GM08714 (cell line): ENCODE measurements around the gene TOMT.
A peak's percentile ranks its signal among the peaks of the same experiment; 100 is the strongest.

ENCODE experiments used
- H3K4me3 ChIP-seq: fragments of 200-500 bp; sonication (Bioruptor generic); 2 replicates; pipeline ENCODE4 v1.5.1; 2014; ENCODE audit warnings: mild to moderate bottlenecking, low read length, inconsistent platforms
- ZNF274 ChIP-seq: IDR thresholded peaks from 2 replicates; pipeline ENCODE4 v1.6.1; 2012; ENCODE audit warnings: mild to moderate bottlenecking, low read depth, low read length

The TOMT gene

DNA sequence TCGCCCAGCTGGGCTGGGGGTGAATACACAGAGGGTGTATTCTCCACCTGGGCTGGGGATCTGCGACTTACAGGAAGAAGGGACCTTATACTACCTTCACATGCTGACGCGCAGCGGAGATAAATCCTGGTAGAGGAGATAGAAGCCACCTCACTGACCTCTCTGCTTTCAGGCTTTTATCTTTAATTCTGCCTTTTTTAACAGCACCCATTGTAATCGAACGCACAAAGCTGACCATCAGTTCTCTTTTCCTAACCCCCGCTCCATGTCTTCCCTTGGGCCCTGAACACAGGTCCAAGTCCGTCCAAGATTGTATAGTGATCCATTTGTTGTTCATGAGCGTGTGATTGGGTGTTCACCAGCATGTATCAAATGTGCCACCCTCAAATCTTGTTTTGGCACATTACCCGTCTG, 2.0 kb upstream of the TOMT start:
- no peak for TF ChIP-seq ZNF274
- H3K4me3 ChIP-seq = peak overlapping the region; percentile 58; the same call in 1 of the 2 replicates

DNA sequence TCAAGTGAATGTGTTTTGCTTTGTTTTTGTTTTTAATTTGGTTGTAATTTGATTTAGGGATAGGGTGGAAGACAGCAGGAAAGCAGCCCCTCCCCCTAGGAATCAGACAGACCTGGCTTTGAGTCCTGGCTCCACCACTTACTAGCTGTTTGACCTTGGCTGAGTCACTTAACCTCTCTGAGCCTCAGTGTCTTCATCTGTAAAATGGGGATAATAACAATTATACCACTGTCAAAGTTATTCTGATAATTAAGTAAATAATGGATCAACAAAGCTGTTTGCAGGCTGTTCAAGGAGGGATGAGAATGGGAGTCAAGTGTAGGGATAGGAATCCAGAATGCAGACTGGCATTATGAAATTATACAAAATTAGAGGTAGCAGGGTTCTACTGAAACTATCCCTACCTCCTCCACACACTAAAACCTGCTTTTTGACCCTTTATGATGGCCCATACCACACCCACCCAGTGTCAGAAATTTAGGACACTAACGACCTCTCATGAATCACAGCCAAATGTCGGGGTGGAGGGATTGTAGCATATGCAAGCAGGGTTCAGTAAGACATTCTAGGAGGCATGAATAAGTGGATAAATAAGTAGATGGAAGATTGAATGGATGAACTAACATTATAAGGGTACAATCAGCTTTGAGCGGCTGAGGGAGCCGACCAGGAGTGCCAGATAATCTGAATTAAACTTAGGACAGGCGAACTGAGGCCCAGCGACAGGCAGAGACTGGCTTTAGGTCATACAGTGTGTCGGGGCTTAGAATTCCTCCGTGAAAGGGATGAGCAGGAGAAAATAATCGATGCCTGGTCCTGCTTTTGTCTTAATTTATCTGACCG, 5.8 kb downstream of the TOMT start:
- no peak for TF ChIP-seq ZNF274

DNA sequence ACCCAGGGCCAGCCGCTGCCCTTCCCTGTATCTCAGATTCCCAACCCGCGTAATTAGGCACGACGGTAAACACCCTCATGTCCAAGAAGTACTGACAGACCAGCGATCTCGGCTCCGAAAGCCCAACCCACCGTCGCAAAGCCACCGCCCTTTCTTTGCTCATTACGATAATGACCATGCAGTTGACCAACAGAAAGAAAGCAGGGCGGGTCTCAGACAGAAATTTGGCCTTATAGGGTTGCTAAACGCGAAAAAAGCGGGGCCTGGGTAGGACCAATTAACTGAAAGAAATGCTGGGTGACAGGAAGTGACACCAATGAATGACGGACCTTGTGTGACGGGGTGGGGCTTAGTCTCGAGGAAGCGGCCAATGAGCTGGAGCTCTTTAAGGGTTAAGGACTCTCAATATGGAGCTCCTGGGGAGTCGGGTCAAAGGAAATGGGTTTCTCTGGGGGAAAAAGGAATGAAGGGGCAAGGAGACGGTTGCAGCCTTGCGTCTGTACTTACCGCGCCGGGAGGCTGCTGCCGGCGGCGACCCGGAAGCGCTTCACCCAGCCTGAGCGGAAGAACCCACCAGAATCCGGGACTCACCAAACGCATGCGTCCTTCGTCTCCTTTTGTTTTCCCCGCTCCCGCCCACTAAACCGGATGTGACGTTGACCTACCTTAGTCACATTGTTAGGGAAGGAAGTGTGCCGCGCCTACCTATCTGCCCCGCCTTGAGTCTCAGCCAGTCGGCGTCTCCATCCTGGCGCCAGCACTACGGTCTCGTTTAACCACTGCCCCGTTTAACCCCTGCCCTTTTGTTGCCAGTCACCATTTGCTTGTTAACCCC, 6.6 kb downstream of the TOMT start, which contains the start of gene ANAPC15:
ANAPC15 (minus strand) TSS at position 553 of the 835 bp plus-strand sequence. CDS start 1,419 bp downstream, outside the sequence.
- no peak for TF ChIP-seq ZNF274
- peak within 1 kb of the TSS; percentile 82 for H3K4me3 ChIP-seq

More for the DNA sequence above, 5.8 kb downstream of the TOMT start:
- peak overlapping the region; percentile 82 for H3K4me3 ChIP-seq

DNA sequence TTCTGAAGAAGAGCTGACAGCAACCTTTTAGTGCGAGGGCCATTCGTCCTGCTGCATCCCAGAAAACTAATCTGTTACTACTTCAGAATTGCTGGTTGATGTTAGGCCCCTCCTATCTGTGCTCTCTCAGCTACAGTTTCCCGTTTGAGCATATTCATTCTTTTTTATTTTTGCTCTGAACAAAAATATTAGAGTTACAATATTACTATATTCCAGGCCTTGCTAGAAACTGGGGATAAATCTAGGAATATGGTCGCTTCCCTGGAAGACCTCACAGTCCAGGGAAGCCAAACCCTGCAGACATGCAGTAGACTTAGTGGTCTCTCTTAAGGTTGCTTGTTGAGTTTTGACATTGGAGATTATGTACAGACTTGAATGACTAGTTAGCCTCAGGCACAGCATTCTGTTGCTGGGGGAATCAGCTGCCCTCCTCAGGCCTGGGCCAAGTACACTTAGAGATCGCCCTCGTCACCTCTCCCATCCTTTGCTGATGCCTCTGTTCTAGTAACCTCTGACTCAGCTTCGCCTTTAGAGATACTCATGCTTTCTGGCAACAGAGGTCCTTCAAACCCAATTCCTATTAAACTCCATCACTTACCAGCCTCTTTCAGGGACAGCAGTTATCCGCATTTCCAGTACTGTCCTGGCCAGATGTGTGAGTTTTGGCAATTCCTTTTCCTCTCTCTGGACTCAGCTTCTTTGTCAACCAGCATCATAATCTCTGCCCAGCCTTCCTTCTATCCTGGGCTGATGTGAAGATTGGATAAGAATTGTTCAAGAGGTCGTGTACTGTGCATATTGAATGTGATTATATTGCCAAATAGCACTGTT, 7.5 kb downstream of the TOMT start:
- TF ChIP-seq ZNF274 = no peak
- H3K4me3 ChIP-seq = peak overlapping the region; percentile 68; the same call in 1 of the 2 replicates

DNA sequence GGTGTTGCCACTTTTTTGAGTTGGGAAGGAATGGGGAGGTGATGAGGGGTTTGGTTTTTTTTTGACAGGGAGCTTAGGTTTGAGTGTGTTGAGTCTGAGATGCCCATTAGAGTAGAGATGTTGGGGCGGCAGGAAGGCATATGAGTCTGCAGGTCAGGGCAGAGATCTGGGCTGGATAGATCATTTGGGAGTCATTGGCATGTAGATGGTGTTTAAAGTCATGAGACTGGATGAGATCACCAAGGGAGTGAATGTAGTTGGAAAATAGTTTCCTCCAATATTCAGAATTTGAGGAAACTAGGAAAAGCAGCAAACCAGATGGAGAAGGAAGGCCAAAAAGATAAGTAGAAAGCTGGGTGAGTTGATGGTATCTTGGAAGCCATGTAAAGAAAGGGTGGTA, 8.8 kb downstream of the TOMT start:
- no peak for TF ChIP-seq ZNF274
- H3K4me3 ChIP-seq = no peak overlapping the region

DNA sequence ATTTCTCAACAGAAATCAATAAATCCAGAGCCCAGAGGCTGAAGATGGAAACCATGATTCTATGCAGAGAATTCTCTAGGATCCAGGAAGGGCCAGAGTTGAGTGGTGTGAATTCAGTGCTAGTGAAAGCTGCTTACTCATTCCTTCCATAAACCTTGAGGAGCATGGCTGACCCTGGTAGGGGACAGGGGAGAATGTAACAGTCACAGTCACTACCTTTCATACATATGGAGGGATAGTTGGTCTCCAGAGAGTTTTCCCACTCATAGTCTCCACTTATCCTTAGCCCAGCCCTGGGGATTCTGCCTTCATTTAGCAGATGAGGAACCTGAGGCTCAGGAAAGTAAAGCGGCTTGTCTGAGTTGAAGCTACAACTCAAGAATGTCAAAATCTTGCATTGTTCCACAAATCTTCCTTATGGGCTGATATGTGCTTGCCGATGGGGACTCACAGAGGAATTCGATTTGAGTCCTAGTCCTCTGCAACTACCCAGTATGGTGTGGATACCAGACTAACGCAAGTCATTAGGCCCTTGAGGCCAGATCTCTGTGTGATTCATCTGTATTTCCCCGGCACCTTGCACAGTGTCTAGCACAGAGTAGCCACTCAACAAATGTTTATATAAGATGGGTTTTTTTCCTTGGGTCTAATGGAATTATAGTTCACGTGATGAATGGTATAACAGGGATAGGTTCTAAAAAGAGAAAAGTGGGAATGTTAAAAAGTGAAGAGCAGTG, 10.5 kb downstream of the TOMT start:
- no peak for TF ChIP-seq ZNF274
- H3K4me3 ChIP-seq = no peak overlapping the region

DNA sequence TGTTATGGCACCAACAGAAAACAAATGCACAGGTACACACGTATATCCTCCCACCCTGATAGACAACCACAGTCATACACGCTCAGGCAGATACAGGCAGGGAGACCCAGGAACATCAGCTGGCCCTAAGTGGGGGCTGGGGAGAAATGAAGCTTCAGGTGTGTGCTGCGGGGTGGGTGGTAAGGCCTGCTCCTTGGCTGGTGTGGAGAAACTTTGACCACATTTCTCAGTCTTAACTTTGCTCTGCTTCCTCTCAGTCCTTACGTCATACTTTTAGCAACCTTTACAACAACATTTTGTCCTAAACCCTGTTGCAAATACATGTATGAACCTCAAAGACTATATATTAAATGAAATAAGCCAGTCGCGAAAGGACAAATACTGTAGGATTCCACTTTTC, 13.5 kb downstream of the TOMT start:
- TF ChIP-seq ZNF274 = no peak
- H3K4me3 ChIP-seq = no peak overlapping the region

DNA sequence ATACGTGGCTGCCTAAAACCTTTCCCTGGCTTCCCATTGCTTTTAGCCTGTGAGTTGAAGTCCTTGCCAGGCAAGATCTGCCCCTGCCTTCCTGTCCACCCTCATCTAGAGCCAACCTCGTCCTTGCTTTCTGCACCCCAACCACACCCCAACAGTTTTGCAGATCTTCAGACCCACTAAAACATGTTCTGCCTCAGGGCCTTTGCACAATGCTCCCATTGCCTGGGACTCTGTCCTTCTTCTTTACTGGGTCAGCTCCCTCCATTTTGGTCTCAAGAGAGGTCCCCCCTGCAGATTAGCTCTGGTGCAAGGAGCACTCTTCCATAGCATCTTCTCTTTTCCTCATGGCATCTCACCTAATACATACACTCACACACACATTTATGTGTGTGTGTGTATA, 15.2 kb downstream of the TOMT start:
- no peak overlapping the region for H3K4me3 ChIP-seq
- TF ChIP-seq ZNF274 = no peak

DNA sequence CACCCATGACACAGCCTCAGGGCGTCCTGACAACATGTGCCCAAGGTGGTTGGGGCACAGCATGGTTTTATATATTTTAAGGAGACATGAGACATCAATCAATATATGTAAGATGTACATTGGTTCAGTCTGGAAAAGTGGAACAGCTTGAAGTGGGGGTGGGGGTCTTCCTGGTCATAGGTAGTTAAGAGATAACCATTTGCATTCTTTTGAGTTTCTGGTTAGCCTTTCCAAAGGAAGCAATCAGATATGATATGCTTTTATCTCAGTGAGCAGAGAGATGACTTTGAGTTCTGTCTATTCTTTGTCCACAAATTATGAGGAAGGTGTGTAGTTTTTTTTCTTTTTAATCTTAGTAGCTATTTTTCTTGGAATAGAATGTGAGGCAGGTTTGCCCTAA, 16.9 kb downstream of the TOMT start:
- H3K4me3 ChIP-seq = no peak overlapping the region
- TF ChIP-seq ZNF274 = no peak

DNA sequence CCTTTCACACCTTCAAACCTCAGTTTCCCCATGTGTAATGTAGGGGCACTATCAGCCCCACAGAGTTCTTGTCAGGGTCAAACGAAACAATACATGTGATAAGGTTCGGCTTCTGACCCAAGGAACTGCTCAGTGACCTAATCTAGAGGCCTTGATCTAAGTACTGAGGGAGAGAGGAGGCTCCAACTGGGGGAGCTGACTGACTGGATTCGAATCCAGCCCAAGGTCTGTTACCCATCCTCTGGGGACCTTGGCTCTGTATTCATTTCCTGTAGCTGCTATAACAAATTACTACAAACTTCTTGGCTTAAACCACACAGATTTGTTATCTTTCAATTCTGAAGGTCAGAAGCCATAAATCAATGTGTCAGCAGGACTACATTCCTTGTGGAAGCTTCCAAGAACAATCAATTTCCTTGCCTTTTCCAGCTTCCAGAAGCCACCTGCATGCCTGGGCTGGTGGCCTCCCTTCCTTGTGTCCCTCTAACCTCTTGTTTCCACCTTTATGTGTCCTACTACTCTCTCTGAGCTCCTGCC, 17.5 kb downstream of the TOMT start:
- TF ChIP-seq ZNF274 = no peak
- H3K4me3 ChIP-seq = no peak overlapping the region

DNA sequence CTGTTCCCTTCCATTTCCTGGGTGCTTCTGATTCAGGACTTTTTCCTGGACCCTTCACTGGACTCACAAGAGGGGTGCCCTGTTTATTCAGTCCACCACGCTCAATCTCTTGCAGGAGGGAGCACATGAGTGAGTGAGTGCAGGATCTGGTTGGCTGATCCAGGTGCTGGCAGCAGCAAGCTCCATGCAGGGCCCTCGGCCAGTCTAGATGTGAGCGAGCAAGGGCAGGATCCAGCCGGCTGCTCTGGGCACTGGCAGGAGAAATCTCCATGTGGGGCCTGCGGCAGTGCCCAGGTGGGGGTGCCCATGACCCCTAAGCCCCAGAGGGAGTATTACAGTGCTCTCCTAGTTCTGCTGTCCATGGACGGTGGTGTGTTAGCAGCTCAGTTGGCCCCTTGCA, 18.3 kb downstream of the TOMT start:
- H3K4me3 ChIP-seq = no peak overlapping the region
- no peak for TF ChIP-seq ZNF274

DNA sequence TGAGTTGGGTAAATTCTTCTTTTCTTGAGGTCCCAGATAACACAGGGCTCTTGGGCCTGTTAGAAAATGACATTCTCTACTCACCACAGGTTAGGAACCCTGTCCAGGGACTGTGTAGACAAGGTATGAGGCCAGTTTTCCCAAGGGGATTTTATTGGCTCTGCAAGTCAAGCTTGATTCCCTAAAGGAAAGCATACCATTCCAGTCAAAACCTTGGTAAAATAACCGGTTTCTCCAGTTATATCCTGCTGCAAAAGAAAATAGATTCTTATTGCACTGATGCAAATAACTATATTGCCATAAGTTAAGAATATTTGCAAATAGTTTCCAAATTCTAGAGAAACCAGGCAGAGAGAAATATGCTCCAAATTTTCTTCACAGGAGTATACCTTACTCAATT, 20.2 kb downstream of the TOMT start:
- no peak overlapping the region for H3K4me3 ChIP-seq
- no peak for TF ChIP-seq ZNF274

DNA sequence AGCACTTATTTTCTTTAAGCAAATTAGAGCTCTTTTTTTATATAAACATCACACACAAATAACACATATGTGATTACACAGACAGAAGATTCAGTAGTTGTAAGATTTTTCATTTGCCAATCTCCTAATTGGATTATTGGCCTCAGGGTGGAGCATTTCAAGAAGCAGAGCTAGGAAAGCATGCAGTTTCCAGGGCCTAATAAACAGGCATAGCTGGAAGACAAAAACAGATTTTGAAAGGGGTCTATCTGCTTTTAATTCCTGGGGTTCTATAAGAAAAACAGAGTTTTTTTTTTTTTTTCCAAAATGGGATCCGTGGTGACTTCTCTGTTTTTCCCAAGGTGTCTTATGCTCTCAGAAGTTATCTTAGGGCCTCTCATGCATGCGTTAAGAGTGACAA, 22.2 kb downstream of the TOMT start:
- no peak for TF ChIP-seq ZNF274
- no peak overlapping the region for H3K4me3 ChIP-seq
